Spleen (tissue), 7 donors: ENCODE results near the gene FARP1.

ENCODE experiments used
- CTCF ChIP-seq, 11 experiments: fragments of 200-600 bp in 7 of 11; fragments of 450-650 bp in 4 of 11; sonication (generic) in 4 of 11; IDR thresholded peaks in 8 of 11; conservative IDR thresholded peaks in 3 of 11; 1 replicate in 7 of 11; 2 replicates in 4 of 11; pipeline versions ENCODE4 v1.4.0 to v1.8.0; 2016 to 2021; ENCODE audit warnings: antibody characterized with exemption in 11 of 11, inconsistent platforms in 4 of 11, mild to moderate bottlenecking in 1 of 11
- POLR2A ChIP-seq, 3 donors: fragments of 450-650 bp; IDR thresholded peaks; one replicate each; pipeline ENCODE4 v1.5.1; 2017; ENCODE audit warnings: antibody characterized with exemption in 3 of 3, mild to moderate bottlenecking in 1 of 3
- POLR2AphosphoS5 ChIP-seq, 3 donors: sonication (generic); formaldehyde crosslinking; IDR thresholded peaks; one replicate each; pipeline ENCODE4 v1.5.1; 2017; ENCODE audit warnings: antibody characterized with exemption in 3 of 3
- donor health status: DM: no; HTN: no; CAD: no; lungs with moderate emphysema.
- donor health status: DM: no; HTN: no; CAD: no.
- donor health status: DM: no; HTN: no; CAD: no.

DNA sequence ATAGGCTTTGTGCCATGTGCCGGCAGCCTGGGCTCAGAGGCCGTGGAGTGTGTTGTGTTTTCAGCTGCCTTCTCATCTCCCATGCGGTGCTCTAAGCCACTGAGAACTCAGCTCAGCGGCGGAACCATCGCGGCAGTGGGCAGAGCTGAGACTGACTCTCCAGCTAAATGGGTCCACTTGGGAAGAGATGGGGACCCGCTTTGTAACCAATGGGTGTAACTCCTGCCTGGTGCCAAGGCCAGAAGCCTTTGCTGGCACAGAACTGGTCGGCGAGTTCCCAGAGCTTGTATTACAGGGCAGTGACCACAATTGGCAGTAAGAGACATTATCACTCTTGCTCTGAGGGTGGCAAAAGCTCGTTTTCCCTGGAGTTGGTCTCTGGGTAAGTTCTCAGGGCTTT is 251.0 kb downstream of the FARP1 start:
- TF ChIP-seq CTCF (IDR thresholded peaks at IDR 0.05 in 8 of 11, conservative IDR thresholded peaks at IDR 0.05 in 3 of 11) (no peak), POLR2AphosphoS5 (IDR thresholded peaks at IDR 0.05) (no peak), POLR2A (IDR thresholded peaks at IDR 0.05) (no peak)
